Panc1 (cell line): ENCODE measurements around the gene PEX13. TPM values are rescaled to one million over a fixed set of nuclear protein-coding genes. Genes with fewer than 3 reads are reported as not detected.
"Not testable (repeated sequence)": the region's sequence is repeated elsewhere in the genome, so short reads cannot be mapped to it uniquely, and the experiment has no call there.

ENCODE experiments used
- ATAC-seq: fragments of 200-7000 bp; cut with Tn5 transposase; 2 replicates; pipeline ENCODE4 v1.9.1; 2020; ENCODE audit warnings: mild to moderate bottlenecking, moderate library complexity
- BruUV-seq: library from RNA; stranded (reverse); fragments of 400-500 nt; replicated peaks from 2 replicates; lab custom pipeline; 2021; lab: Mats Ljungman, UMichigan
- CTCF ChIA-PET: fragments of 300-600 bp; sonication (Branson Sonifier 250); formaldehyde crosslinking; loops from one replicate; lab custom pipeline; 2022; ENCODE audit warnings: antibody characterized with exemption; lab: Charles Lee
- POLR2A ChIA-PET: fragments of 300-600 bp; sonication (Branson Sonifier 250); formaldehyde crosslinking; loops from one replicate; lab custom pipeline; 2022; ENCODE audit warnings: antibody characterized with exemption; lab: Charles Lee
- DNase-seq: peaks from one replicate; pipeline ENCODE4 v3.0.0-alpha.2; 2010; ENCODE audit warnings: low read depth, low spot score
- H3K27ac ChIP-seq: 2 replicates; pipeline ENCODE4 v1.5.1; 2011; ENCODE audit warnings: mild to moderate bottlenecking, low read length, inconsistent platforms
- H3K27me3 ChIP-seq: fragments of 200-500 bp; sonication (Bioruptor generic); 2 replicates; pipeline ENCODE4 v1.6.0; 2014; ENCODE audit warnings: low read length, inconsistent platforms; ENCODE audit not compliant: control insufficient read depth, insufficient read depth
- H3K36me3 ChIP-seq: fragments of 200-500 bp; sonication (Bioruptor generic); 2 replicates; pipeline ENCODE4 v1.5.1; 2014; ENCODE audit warnings: inconsistent platforms, mild to moderate bottlenecking, low read length, moderate library complexity; ENCODE audit not compliant: control insufficient read depth, insufficient read depth
- H3K4me1 ChIP-seq: 2 replicates; pipeline ENCODE4 v1.5.1; 2011; ENCODE audit warnings: inconsistent platforms, mild to moderate bottlenecking, low read length, moderate library complexity; ENCODE audit not compliant: control insufficient read depth, insufficient read depth
- H3K4me3 ChIP-seq, 2 experiments: 2 replicates each; pipeline ENCODE4 v1.5.1; 2011 to 2012; ENCODE audit warnings: low read depth in 2 of 2, low read length in 2 of 2, mild to moderate bottlenecking in 2 of 2, inconsistent platforms in 1 of 2, moderate library complexity in 1 of 2
- H3K9me3 ChIP-seq: fragments of 200-500 bp; sonication (Bioruptor generic); 2 replicates; pipeline ENCODE4 v1.5.1; 2014; ENCODE audit warnings: low read depth, mild to moderate bottlenecking, inconsistent platforms, low read length, moderate library complexity; ENCODE audit not compliant: control insufficient read depth, insufficient read depth
- POLR2AphosphoS5 ChIP-seq: IDR thresholded peaks from 2 replicates; pipeline ENCODE4 v1.6.1; 2012; ENCODE audit warnings: mild to moderate bottlenecking, low read depth, low read length, moderate library complexity
- SIN3A ChIP-seq: IDR thresholded peaks from 2 replicates; pipeline ENCODE4 v1.6.1; 2012; ENCODE audit warnings: low read depth, mild to moderate bottlenecking, low read length, moderate library complexity, borderline replicate concordance; ENCODE audit not compliant: insufficient read depth
- TCF7L2 ChIP-seq: IDR thresholded peaks from 2 replicates; pipeline ENCODE4 v1.6.1; 2011; ENCODE audit warnings: mild to moderate bottlenecking, low read depth, low read length, inconsistent platforms
- in situ Hi-C: cut with HindIII; loops from 2 replicates; pipeline ENCODE4 v1.10.0; 2016; ENCODE audit warnings: low sequenced_read_pairs, low pct_unique_long_range_greater_than_20kb
- intact Hi-C: fragments of 100-400 bp; cut with micrococcal nuclease; formaldehyde crosslinking; loops from one replicate; pipeline ENCODE4 v1.10.0; 2022; ENCODE audit not compliant: unreplicated experiment
- total RNA-seq: library from RNA; stranded (reverse); gene quantifications from one replicate; pipeline ENCODE4 v1.2.1, GENCODE V29; 2021; ENCODE audit not compliant: unreplicated experiment
- TF ChIP-seq, protein P1 (sequence below), 2 experiments: IDR thresholded peaks; 2 replicates each; pipeline ENCODE4 v1.6.1; 2011 to 2012; ENCODE audit warnings: low read depth in 2 of 2, control low read depth in 1 of 2, low read length in 1 of 2, mild to moderate bottlenecking in 1 of 2, moderate library complexity in 1 of 2; ENCODE audit not compliant: insufficient read depth in 1 of 2

The PEX13 gene
- total RNA-seq, 1 experiment from 2014 or later = 24.7 TPM

GRCh38 chr2:60980071-60980815 is 37.3 kb upstream of the PEX13 start:
- Histone ChIP-seq H3K9me3 (no peaks in the 10 kb centered on the region), H3K27ac (no peak overlapping the region), H3K4me1 (no peaks in the 10 kb centered on the region), H3K4me3 (no peak overlapping the region), H3K27me3 (no peaks in the 10 kb centered on the region), H3K36me3 (no peaks in the 10 kb centered on the region)
- ChIA-PET POLR2A (interaction anchor here (0.7 kb wide), 1 partner anchor 719 kb away, joined by 8 read pairs; no protein-coding TSS in a partner anchor), CTCF (no interaction called here)
- in situ Hi-C loops (no loop called here), intact Hi-C loops (no loop called here)
- no TSS peak for BruUV-seq
- TF ChIP-seq TCF7L2 = no peak
- no peak for DNase-seq
- ATAC-seq = no peak

- H3K27me3 ChIP-seq, H3K9me3 ChIP-seq, H3K4me3 ChIP-seq, DNase-seq, intact Hi-C loops, ATAC-seq, BruUV-seq, CTCF ChIA-PET, in situ Hi-C loops, H3K4me1 ChIP-seq, H3K36me3 ChIP-seq, H3K27ac ChIP-seq, POLR2A ChIA-PET: not testable (repeated sequence)
Observed at GRCh38 chr2:60982066-60982465, 35.5 kb upstream of the PEX13 start.

DNA sequence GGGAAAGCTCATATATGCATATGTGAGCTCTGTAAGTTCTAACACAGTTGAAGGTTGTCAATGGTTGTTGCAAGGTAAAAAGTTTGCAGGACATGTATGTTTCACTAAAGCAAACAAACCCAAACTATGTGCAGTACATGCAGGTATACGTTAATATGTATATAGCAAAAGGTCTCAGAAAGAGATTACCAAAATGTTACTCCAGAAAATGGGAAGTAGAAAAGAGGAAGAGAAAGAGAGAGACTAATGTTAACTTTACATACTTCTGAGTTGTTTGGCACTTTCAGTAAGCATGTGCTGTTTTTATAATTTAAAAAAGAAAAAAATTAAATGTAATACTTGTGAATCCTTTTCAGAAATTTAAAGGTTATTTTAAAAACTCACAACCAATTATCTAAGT is 32.8 kb upstream of the PEX13 start:
- ATAC-seq (no peak), DNase-seq (no peak)
- Histone ChIP-seq H3K36me3 (no peaks in the 10 kb centered on the region), H3K4me1 (no peaks in the 10 kb centered on the region), H3K4me3 (no peak overlapping the region), H3K9me3 (no peaks in the 10 kb centered on the region), H3K27ac (no peak overlapping the region), H3K27me3 (no peaks in the 10 kb centered on the region)
- in situ Hi-C loops (no loop called here), intact Hi-C loops (no loop called here)
- TF ChIP-seq SIN3A (no peak), POLR2AphosphoS5 (no peak), TCF7L2 (no peak)
- TF ChIP-seq, protein P1, sequence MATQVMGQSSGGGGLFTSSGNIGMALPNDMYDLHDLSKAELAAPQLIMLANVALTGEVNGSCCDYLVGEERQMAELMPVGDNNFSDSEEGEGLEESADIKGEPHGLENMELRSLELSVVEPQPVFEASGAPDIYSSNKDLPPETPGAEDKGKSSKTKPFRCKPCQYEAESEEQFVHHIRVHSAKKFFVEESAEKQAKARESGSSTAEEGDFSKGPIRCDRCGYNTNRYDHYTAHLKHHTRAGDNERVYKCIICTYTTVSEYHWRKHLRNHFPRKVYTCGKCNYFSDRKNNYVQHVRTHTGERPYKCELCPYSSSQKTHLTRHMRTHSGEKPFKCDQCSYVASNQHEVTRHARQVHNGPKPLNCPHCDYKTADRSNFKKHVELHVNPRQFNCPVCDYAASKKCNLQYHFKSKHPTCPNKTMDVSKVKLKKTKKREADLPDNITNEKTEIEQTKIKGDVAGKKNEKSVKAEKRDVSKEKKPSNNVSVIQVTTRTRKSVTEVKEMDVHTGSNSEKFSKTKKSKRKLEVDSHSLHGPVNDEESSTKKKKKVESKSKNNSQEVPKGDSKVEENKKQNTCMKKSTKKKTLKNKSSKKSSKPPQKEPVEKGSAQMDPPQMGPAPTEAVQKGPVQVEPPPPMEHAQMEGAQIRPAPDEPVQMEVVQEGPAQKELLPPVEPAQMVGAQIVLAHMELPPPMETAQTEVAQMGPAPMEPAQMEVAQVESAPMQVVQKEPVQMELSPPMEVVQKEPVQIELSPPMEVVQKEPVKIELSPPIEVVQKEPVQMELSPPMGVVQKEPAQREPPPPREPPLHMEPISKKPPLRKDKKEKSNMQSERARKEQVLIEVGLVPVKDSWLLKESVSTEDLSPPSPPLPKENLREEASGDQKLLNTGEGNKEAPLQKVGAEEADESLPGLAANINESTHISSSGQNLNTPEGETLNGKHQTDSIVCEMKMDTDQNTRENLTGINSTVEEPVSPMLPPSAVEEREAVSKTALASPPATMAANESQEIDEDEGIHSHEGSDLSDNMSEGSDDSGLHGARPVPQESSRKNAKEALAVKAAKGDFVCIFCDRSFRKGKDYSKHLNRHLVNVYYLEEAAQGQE (IDR thresholded peaks at IDR 0.05; ENCODE audit: insufficient read depth in 1 of 2, low read depth in 2 of 2, low read length in 1 of 2) = no peak
- BruUV-seq = no TSS peak
- CTCF ChIA-PET = no interaction called here
- POLR2A ChIA-PET = interaction anchor here (0.6 kb wide), 1 partner anchor 18 kb away, joined by 3 read pairs; no protein-coding TSS in a partner anchor
